A549 treated with dexamethasone at 1 μM for 4 hours (cell line): ENCODE measurements around the gene NGF. TPM values are rescaled to one million over a fixed set of nuclear protein-coding genes. Genes with fewer than 3 reads are reported as not detected.

Experiments used
- total RNA-seq: library from RNA; stranded (reverse); fragments of 200-300 nt; extraction: Qiagen RNA extraction; gene quantifications from 5 replicates; pipeline ENCODE4 v1.2.3, GENCODE V29; 2022

NGF gene
- 0.29 to 0.70 TPM (median 0.61 TPM) in 5 replicates for total RNA-seq

GRCh38 chr1:115337633-115338456, at the start of gene NGF:
TSS of gene NGF (minus strand) at chr1:115338249. CDS start at chr1:115286795, 51,454 bp downstream.

Other genes starting within 250 kb of the NGF start
- 0.63 to 1.2 TPM (median 0.84 TPM) in 5 replicates for gene TSPAN2, start 248.7 kb downstream of the NGF start, total RNA-seq